GM19438 (cell line): ENCODE measurements around the gene PIGS.
"Not testable (repeated sequence)": the region's sequence is repeated elsewhere in the genome, so short reads cannot be mapped to it uniquely, and the experiment has no call there.

Experiments
- ATAC-seq: cut with Tn5 transposase; IDR thresholded peaks from one replicate; pipeline ENCODE4 v1.9.1; 2021; ENCODE audit warnings: low read depth; ENCODE audit not compliant: unreplicated experiment

Gene PIGS

GRCh38 chr17:28532050-28532960 lies 39.0 kb downstream of the PIGS start:
- ATAC-seq, result no peak

DNA sequence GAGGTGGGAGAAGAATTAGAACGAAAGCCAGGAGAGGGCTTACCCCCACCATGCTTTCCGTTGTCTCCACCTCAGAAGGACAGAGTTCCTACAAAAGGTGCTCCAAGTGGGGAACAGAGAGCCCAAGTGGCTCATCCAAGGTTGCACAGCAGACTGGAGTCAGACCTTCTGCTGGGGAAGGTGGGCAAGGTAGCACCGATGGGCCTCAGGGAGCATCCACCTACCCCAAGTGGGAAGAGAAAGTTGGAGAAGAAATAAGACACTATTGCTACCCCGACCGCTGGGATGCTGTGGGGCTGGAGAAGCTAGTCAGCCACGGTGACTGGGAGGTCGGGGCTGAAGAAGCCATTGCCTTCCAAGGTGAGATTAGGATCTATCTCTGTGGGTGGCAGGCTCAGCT lies 40.4 kb downstream of the PIGS start:
- no peak for ATAC-seq

GRCh38 chr17:28530250-28530649 lies 41.1 kb downstream of the PIGS start:
- ATAC-seq, result no peak

GRCh38 chr17:28529013-28529400 lies 42.3 kb downstream of the PIGS start:
- no peak for ATAC-seq

- no peak for ATAC-seq
These were observed 42.9 kb downstream of the PIGS start for GRCh38 chr17:28528327-28529012.

- ATAC-seq, result no peak
These were observed 43.5 kb downstream of the PIGS start for GRCh38 chr17:28527859-28528258.

GRCh38 chr17:28527181-28527681 lies 44.1 kb downstream of the PIGS start:
- ATAC-seq, result no peak

GRCh38 chr17:28526381-28526780 lies 44.9 kb downstream of the PIGS start:
- ATAC-seq, result no peak

- ATAC-seq, result no peak
These were observed 46.6 kb downstream of the PIGS start for GRCh38 chr17:28524476-28525424.

- no peak for ATAC-seq
These were observed 47.4 kb downstream of the PIGS start for GRCh38 chr17:28523876-28524275.

- no peak for ATAC-seq
These were observed 48.1 kb downstream of the PIGS start for GRCh38 chr17:28523186-28523585.

DNA sequence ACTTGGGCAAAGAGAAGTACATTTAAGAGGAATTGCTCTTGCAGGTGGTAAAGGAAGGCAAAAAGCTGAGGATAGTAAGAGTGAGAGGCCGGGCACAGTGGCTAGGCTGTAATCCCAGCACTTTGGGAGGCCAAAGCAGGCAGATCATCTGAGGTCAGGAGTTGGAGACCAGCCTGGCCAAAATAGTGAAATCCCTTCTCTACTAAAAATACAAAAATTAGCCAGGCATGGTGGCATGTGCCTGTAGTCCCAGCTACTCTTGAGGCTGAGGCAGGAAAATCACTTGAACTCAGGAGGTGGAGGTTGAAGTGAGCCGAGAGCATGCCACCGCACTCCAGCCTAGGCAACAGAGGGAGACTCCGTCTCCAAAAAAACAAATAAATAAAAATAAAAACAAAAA lies 49.0 kb downstream of the PIGS start:
- not testable (repeated sequence) for ATAC-seq

DNA sequence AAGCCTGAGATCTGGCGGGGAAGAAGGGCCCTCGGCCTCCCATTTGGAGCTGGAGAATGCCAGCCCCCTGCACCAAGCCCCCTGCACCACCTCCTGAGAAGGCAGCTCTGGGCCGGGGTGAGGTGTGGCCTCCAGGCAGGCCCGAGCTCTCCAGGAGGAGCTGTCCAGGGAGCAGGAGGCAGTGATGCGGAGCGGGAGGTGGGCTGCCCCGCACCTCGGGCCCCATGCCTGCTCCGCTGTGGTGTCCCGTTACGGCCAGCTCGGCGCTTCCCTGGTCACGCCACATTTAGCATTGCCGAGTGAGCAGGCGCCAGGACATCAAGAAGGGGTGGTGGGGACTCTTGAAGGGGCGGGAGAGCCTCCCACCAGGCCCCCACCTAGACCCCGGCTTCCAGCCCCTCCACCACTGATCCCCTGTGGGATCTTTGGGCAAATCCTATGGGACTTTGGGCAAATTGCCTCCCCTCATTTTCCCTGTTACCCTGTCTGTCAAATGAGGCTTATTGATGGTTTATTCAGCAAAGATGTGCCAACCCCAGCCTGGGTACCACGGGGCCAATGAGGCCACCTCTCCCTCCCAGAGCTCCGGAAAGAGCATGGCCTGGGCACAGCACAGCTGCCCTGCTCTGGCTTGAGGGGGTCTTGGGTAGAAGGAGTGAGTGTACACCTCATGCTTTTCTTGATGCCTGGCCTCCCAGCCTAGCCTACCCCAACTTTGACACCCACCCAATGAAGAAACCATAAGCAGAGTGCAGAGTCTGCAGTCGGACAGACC lies 49.8 kb downstream of the PIGS start:
- no peak for ATAC-seq

- no peak for ATAC-seq
These were observed 50.6 kb downstream of the PIGS start for GRCh38 chr17:28520687-28521086.

GRCh38 chr17:28519236-28519635 lies 52.1 kb downstream of the PIGS start:
- no peak for ATAC-seq

DNA sequence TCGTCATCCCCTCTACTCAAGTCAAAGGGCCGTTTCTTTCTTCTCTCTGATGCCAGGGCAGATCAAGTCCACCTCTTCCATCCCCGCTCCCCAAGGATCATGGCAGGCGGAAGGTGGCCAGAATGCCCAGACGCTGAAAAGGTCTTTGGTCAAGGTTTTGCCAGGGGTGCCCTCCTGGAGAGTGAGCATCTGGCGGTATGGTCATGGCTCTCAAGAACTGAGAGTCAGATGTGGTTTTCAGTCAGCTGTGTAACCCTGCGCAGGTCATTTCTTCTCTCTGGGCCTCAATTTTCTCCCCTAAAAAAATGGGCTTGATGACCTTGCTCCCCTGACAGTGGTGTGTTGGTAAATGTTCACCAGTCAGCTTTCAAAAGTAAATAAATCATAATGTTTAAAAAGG lies 52.7 kb downstream of the PIGS start:
- no peak for ATAC-seq

- no peak for ATAC-seq
These were observed 53.2 kb downstream of the PIGS start for GRCh38 chr17:28518132-28518531.

GRCh38 chr17:28515518-28515917 lies 55.8 kb downstream of the PIGS start:
- no peak for ATAC-seq

- no peak for ATAC-seq
These were observed 56.7 kb downstream of the PIGS start for GRCh38 chr17:28514561-28515002.

- no peak for ATAC-seq
These were observed 57.8 kb downstream of the PIGS start for GRCh38 chr17:28513476-28513875.
